Upper lobe of right lung (tissue), 1 donor: ENCODE data around the gene PPIG. TPM values are rescaled to one million over a fixed set of nuclear protein-coding genes. Genes with fewer than 3 reads are reported as not detected.
"Not testable (repeated sequence)": the region's sequence is repeated elsewhere in the genome, so short reads cannot be mapped to it uniquely, and the experiment has no call there.

Experiments used
- ATAC-seq: fragments of 200-7000 bp; cut with Tn5 transposase; one replicate; pipeline ENCODE4 v1.9.1; 2020; ENCODE audit warnings: mild to moderate bottlenecking, moderate library complexity
- DNase-seq: peaks from one replicate; pipeline ENCODE4 v3.0.0-alpha.2; 2020
- H3K27ac ChIP-seq: fragments of 200-600 bp; one replicate; pipeline ENCODE4 v1.8.0; 2022
- H3K27me3 ChIP-seq: fragments of 200-600 bp; one replicate; pipeline ENCODE4 v1.8.0; 2022; ENCODE audit warnings: mild to moderate bottlenecking
- H3K36me3 ChIP-seq: fragments of 200-600 bp; one replicate; pipeline ENCODE4 v1.8.0; 2022
- H3K4me1 ChIP-seq: fragments of 200-600 bp; one replicate; pipeline ENCODE4 v1.8.0; 2022
- H3K4me3 ChIP-seq: fragments of 200-600 bp; one replicate; pipeline ENCODE4 v1.8.0; 2022; ENCODE audit warnings: mild to moderate bottlenecking
- H3K9me3 ChIP-seq: fragments of 200-600 bp; one replicate; pipeline ENCODE4 v1.8.0; 2022
- CTCF ChIP-seq: fragments of 200-600 bp; IDR thresholded peaks from one replicate; pipeline ENCODE4 v1.8.0; 2022; ENCODE audit warnings: antibody characterized with exemption
- intact Hi-C: fragments of 100-400 bp; cut with DNase I; formaldehyde crosslinking; loops from one replicate; pipeline ENCODE4 v1.11.0; 2022
- total RNA-seq: library from RNA; stranded (reverse); fragmentation: NEBNext Ultra II Directional; extraction: Animal tissue kit (Norgen Biotek cat#: 25700); gene quantifications from one replicate; pipeline ENCODE4 v1.2.1, GENCODE V29; 2021
- donor health status: DM: no; HTN: yes; CAD: no; lungs with severe emphysema.

The PPIG gene
- total RNA-seq, 1 donor from 2014 or later, result 50.5 TPM

GRCh38 chr2:169609264-169609663 is 25.1 kb downstream of the PPIG start:
- H3K27me3 ChIP-seq, result no peaks in the 10 kb centered on the region
- peaks cover 98% of the 10 kb centered on the region for H3K36me3 ChIP-seq
- intact Hi-C loops, result no loop called here
- no peak overlapping the region for H3K27ac ChIP-seq
- ATAC-seq, result no peak
- no peaks in the 10 kb centered on the region for H3K9me3 ChIP-seq
- DNase-seq, result no peak
- no peaks in the 10 kb centered on the region for H3K4me1 ChIP-seq
- H3K4me3 ChIP-seq, result no peak overlapping the region
- no peak for TF ChIP-seq CTCF

- intact Hi-C loops, result no loop called here
- Histone ChIP-seq H3K4me1 (no peaks in the 10 kb centered on the region), H3K9me3 (no peaks in the 10 kb centered on the region), H3K4me3 (no peak overlapping the region), H3K27ac (no peak overlapping the region), H3K27me3 (no peaks in the 10 kb centered on the region), H3K36me3 (peaks cover 67% of the 10 kb centered on the region)
- no peak for DNase-seq
- TF ChIP-seq CTCF, result no peak
- no peak for ATAC-seq
These were observed 29.7 kb downstream of the PPIG start for GRCh38 chr2:169613876-169614275.

GRCh38 chr2:169615982-169616381 is 31.8 kb downstream of the PPIG start:
- peaks cover 61% of the 10 kb centered on the region for H3K36me3 ChIP-seq
- H3K4me3 ChIP-seq, ATAC-seq, H3K27me3 ChIP-seq, DNase-seq, H3K27ac ChIP-seq, H3K4me1 ChIP-seq, H3K9me3 ChIP-seq, intact Hi-C loops: not testable (repeated sequence)

DNA sequence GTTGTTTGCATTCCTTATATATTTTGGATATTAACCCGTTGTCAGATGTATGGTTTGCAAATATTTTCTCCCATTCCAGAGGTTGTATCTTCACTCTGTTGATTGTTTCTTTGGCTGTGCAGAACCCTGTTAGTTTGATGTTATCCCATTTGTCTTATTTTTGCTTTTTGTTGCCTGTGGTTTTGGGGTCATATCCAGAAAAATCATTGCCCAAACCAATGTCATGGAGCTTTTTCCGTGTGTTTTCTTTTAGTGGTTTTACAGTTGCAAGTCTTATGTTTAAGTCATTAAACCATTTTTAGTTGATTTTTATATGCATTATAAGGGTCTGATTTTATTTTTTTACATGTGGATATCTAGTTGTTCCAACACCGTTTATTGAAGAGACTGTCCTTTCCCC is 35.8 kb downstream of the PPIG start:
- H3K4me1 ChIP-seq, result no peaks in the 10 kb centered on the region
- no peak for TF ChIP-seq CTCF
- no peak for ATAC-seq
- H3K9me3 ChIP-seq, result no peaks in the 10 kb centered on the region
- intact Hi-C loops, result no loop called here
- DNase-seq, result no peak
- no peak overlapping the region for H3K27ac ChIP-seq
- no peaks in the 10 kb centered on the region for H3K27me3 ChIP-seq
- H3K4me3 ChIP-seq, result no peak overlapping the region
- H3K36me3 ChIP-seq, result peaks cover 60% of the 10 kb centered on the region

GRCh38 chr2:169620509-169620908 is 36.4 kb downstream of the PPIG start:
- TF ChIP-seq CTCF, result no peak
- peaks cover 56% of the 10 kb centered on the region for H3K36me3 ChIP-seq
- H3K27me3 ChIP-seq, result no peaks in the 10 kb centered on the region
- no peaks in the 10 kb centered on the region for H3K9me3 ChIP-seq
- DNase-seq, result no peak
- intact Hi-C loops, result no loop called here
- H3K4me1 ChIP-seq, result no peaks in the 10 kb centered on the region
- H3K27ac ChIP-seq, result no peak overlapping the region
- ATAC-seq, result no peak
- H3K4me3 ChIP-seq, result no peak overlapping the region

DNA sequence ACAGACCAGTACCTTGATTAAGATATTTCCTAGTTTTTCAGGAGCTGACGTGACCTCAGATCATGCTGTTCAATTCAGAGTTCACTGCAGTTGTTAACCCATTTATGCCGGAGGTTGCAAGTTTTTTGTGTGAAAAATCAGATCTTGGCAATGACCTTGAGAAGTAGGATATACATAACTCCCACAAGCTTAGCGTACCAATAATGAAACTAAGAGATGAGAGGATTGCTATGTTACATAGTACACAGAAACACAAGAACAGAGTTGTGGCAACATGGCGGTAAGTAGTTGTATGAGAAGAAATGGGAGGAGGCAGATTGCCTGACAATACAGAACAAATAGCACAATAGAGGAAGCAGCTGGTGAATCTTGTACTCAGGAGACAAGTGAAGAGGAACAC is 39.1 kb downstream of the PPIG start:
- Histone ChIP-seq H3K4me3 (no peak overlapping the region), H3K9me3 (no peaks in the 10 kb centered on the region), H3K36me3 (peaks cover 64% of the 10 kb centered on the region), H3K27me3 (no peaks in the 10 kb centered on the region), H3K4me1 (no peaks in the 10 kb centered on the region), H3K27ac (no peak overlapping the region)
- no peak for ATAC-seq
- TF ChIP-seq CTCF, result no peak
- no peak for DNase-seq
- intact Hi-C loops, result no loop called here
